Measurements from ENCODE around the gene KCNQ2.

Gene KCNQ2

DNA sequence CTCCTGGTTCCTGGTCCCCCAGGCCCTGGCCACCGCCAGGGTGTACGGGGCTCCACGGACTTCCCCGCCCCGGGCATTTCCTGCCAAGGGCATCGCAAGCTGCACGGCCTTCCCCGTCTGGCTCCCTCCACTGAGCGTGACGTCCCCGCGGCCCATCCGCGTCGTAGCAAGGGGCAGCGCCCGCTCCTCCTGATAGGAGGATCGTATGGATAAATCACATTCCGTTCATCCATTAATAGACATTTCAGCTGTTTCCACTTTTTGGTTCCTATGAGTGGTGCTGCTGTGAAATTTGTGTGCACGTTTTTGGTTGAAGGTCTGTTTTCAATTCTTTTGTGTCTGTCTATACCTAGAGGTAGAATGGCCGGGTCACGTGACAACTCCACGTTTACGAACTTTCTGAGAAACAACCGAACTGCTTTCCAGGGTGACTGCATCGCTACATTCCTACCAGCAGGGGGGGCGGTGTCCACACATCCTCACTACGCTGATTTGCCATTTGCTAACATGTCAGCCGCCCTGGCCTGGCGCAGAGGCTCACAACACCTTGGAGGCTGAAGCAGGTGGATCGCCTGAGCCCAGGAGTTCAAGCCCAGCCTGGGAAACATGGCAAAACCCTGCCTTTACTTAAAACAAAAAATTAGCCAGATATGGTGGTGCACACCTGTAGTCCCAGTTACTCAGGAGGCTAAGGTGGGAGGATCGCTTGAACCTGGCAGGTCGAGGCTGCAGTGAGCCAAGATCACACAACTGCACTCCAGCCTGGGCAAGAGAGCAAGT is 37.7 kb downstream of the KCNQ2 start:
- Histone ChIP-seq H3K9me3 (ENCODE audit: low read depth, low read length) (no peaks in the 10 kb centered on the region), H3K27ac (no peak overlapping the region), H3K4me3 (peak overlapping the region; percentile 9; the same call in 1 of the 2 replicates), H3K36me3 (ENCODE audit: insufficient read depth, low read length) (no peaks in the 10 kb centered on the region), H3K9ac (ENCODE audit: insufficient read length) (no peak overlapping the region)
- DNase-seq (ENCODE audit: low read depth, low spot score) = peak; percentile 30
- TF ChIP-seq POLR2AphosphoS5 (IDR thresholded peaks at IDR 0.05; ENCODE audit: borderline replicate concordance, low read depth, low read length) (no peak), FOXP2 (optimal IDR thresholded peaks at IDR 0.05; ENCODE audit: control extremely low read depth, extremely low read length, insufficient read depth) (no peak), EZH2 (IDR thresholded peaks at IDR 0.05) (no peak)

DNA sequence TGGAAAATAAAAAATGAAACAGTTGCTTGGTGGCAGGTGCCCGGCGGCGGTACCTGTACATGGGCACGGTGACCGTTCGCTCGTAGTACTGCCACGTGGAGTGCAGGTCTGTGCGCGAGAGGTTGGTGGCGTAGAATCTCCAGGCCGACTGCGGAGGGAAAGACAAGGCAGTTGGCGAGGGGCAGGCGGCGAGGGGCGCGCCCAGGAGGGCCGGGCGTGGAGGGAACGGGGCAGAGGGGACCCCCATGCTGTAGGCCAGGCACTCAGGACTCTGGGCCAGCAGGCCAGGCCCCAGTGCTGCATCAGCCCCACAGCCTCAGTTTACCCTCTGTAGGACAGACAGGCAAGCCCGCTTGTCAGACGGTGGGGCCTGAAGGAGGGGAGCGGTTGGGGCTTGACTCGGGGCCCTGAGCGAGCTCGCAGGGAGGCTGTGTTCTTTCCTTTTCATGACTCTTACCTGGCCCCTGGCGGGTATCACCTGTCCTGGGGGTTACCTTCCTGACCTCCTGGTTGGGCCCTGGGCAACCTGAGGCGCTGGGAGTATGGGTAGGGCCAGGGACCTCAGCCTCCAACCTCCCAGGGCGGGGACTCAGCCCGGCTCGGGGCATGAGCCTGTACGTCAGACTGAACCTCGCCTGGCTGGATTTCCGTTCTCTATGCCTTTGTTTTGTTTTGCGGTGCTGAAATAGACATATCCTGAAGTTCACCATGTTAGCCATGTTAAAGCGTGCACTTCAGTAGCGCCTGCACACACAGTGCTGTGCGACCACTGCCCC is 38.5 kb downstream of the KCNQ2 start:
- H3K27ac ChIP-seq = no peak overlapping the region
- H3K9ac ChIP-seq (ENCODE audit: insufficient read length) = no peak overlapping the region
- no peak overlapping the region for H3K4me3 ChIP-seq
- H3K9me3 ChIP-seq (ENCODE audit: low read depth, low read length) = no peaks in the 10 kb centered on the region
- no peak for DNase-seq (ENCODE audit: low read depth, low spot score)
- H3K36me3 ChIP-seq (ENCODE audit: insufficient read depth, low read length) = no peaks in the 10 kb centered on the region
- TF ChIP-seq FOXP2 (optimal IDR thresholded peaks at IDR 0.05; ENCODE audit: control extremely low read depth, extremely low read length, insufficient read depth) (no peak), POLR2AphosphoS5 (IDR thresholded peaks at IDR 0.05; ENCODE audit: borderline replicate concordance, low read depth, low read length) (no peak)

DNA sequence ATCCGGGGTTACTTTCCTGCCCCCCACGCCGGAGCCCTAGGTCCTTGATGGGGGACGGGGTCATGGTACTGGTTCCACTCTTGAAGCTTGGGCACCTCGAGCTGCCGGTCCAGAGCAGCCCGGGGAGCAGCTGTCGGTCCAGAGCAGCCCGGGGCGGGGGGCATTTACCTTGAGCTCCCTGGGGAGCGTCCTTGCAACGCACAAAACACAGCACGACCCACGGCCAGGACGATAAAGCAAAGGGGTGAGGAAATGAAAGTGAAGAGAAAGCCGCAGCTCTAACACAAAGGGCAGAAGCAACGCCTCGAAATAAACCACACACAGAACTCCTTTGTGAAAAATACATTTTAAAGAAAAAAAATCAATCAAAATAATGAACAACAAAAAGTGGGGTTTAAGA is 39.1 kb downstream of the KCNQ2 start:
- Histone ChIP-seq H3K4me3 (no peak overlapping the region), H3K27ac (no peak overlapping the region), H3K9me3 (ENCODE audit: low read depth, low read length) (no peaks in the 10 kb centered on the region), H3K9ac (ENCODE audit: insufficient read length) (no peak overlapping the region), H3K36me3 (ENCODE audit: insufficient read depth, low read length) (no peaks in the 10 kb centered on the region)
- DNase-seq (ENCODE audit: low read depth, low spot score) = no peak
- TF ChIP-seq FOXP2 (optimal IDR thresholded peaks at IDR 0.05; ENCODE audit: control extremely low read depth, extremely low read length, insufficient read depth) (no peak), POLR2AphosphoS5 (IDR thresholded peaks at IDR 0.05; ENCODE audit: borderline replicate concordance, low read depth, low read length) (no peak), EZH2 (IDR thresholded peaks at IDR 0.05) (no peak)

DNA sequence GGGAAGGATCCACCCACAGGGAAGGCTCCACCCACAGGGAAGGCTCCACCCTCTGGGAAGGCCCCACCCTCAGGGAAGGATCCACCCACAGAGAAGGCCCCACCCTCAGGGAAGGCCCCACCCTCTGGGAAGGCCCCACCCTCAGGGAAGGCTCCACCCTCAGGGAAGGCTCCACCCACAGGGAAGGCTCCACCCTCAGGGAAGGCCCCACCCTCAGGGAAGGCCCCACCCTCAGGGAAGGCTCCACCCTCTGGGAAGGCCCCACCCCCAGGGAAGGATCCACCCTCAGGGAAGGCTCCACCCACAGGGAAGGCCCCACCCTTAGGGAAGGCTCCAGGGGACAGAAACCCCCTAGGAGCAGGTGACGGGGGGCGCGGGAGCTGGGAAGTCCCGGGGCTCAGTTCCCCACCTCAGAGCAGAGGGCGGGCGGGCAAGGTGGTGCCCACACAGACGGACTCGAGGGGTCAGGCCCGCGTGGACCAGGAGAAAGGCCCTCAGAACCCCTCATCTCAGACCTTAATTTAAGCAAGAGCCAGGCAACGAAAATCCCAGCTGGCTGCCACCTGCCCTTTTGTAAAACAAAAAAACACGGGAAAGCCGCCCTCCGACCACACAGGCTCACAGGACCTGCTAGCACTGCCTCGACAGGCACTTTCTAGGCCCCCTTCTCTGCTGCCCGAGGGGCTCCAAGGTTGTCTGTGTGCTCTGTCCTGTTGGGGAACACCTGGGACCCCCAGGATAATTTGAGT is 39.7 kb downstream of the KCNQ2 start:
- no peak overlapping the region for H3K4me3 ChIP-seq
- no peak for DNase-seq (ENCODE audit: low read depth, low spot score)
- no peak for TF ChIP-seq POLR2AphosphoS5 (IDR thresholded peaks at IDR 0.05; ENCODE audit: borderline replicate concordance, low read depth, low read length)
- TF ChIP-seq FOXP2 (optimal IDR thresholded peaks at IDR 0.05; ENCODE audit: control extremely low read depth, extremely low read length, insufficient read depth) = no peak
- no peak for TF ChIP-seq EZH2 (IDR thresholded peaks at IDR 0.05)
- H3K36me3 ChIP-seq (ENCODE audit: insufficient read depth, low read length) = no peaks in the 10 kb centered on the region
- no peaks in the 10 kb centered on the region for H3K9me3 ChIP-seq (ENCODE audit: low read depth, low read length)
- H3K27ac ChIP-seq = no peak overlapping the region
- no peak overlapping the region for H3K9ac ChIP-seq (ENCODE audit: insufficient read length)

DNA sequence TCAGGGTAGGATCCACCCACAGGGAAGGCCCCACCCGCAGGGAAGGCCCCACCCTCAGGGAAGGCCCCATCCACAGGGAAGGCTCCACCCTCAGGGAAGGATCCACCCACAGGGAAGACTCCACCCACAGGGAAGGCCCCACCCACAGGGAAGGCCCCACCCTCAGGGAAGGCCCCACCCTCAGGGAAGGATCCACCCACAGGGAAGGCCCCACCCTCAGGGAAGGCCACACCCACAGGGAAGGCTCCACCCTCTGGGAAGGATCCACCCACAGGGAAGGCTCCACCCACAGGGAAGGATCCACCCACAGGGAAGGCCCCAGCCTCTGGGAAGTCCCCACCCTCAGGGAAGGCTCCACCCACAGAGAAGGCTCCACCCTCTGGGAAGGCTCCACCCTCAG is 40.5 kb downstream of the KCNQ2 start:
- Histone ChIP-seq H3K36me3 (ENCODE audit: insufficient read depth, low read length) (no peaks in the 10 kb centered on the region), H3K9me3 (ENCODE audit: low read depth, low read length) (no peaks in the 10 kb centered on the region), H3K4me3 (no peak overlapping the region), H3K27ac (no peak overlapping the region), H3K9ac (ENCODE audit: insufficient read length) (no peak overlapping the region)
- DNase-seq (ENCODE audit: low read depth, low spot score) = no peak
- TF ChIP-seq POLR2AphosphoS5 (IDR thresholded peaks at IDR 0.05; ENCODE audit: borderline replicate concordance, low read depth, low read length) = no peak
- no peak for TF ChIP-seq EZH2 (IDR thresholded peaks at IDR 0.05)
- TF ChIP-seq FOXP2 (optimal IDR thresholded peaks at IDR 0.05; ENCODE audit: control extremely low read depth, extremely low read length, insufficient read depth) = no peak

DNA sequence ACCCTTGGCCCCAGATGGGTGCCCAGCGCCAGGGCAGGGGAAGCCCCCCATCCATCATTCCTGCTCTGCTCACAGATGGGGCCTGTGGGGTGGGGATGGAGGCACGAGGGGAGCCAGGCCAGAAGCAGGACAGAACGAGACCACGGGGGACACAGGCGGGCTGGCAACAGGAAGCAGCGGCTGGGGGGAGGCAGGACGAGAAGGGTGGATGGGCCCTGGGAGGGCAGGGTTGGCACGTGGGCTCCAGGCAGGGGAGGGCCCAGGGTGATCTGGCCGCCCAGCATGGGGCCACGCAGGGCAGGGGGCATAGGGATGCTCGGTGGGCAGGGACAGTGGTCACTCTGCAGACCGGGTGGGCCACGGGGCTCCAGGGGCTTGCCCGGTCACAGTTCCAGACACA is 41.6 kb downstream of the KCNQ2 start:
- Histone ChIP-seq H3K9ac (ENCODE audit: insufficient read length) (no peak overlapping the region), H3K4me3 (no peak overlapping the region), H3K36me3 (ENCODE audit: insufficient read depth, low read length) (no peaks in the 10 kb centered on the region), H3K27ac (no peak overlapping the region), H3K9me3 (ENCODE audit: low read depth, low read length) (no peaks in the 10 kb centered on the region)
- no peak for DNase-seq (ENCODE audit: low read depth, low spot score)
- TF ChIP-seq POLR2AphosphoS5 (IDR thresholded peaks at IDR 0.05; ENCODE audit: borderline replicate concordance, low read depth, low read length) (no peak), FOXP2 (optimal IDR thresholded peaks at IDR 0.05; ENCODE audit: control extremely low read depth, extremely low read length, insufficient read depth) (no peak), EZH2 (IDR thresholded peaks at IDR 0.05) (no peak)

DNA sequence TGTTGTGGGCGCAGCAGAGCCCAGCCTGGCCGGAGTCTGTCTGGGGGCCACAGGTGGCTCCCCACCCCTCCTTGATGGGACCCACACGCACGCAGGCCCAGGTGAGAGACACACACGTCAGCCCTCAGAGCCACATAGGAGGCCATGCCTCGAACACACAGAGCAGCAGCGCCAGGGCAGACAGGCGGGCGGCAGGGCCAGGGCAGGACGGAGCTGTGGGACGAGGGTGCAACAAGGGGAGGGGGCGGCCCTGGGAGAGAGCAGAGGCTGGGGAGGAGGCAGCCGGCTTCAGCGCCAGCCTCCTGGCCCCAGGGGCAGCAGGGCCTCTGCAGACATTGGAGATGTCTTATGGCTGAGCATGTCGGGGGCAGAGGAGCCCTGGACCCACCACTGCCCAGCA is 42.5 kb downstream of the KCNQ2 start:
- Histone ChIP-seq H3K27ac (no peak overlapping the region), H3K9ac (ENCODE audit: insufficient read length) (no peak overlapping the region), H3K36me3 (ENCODE audit: insufficient read depth, low read length) (no peaks in the 10 kb centered on the region), H3K9me3 (ENCODE audit: low read depth, low read length) (no peaks in the 10 kb centered on the region), H3K4me3 (no peak overlapping the region)
- no peak for DNase-seq (ENCODE audit: low read depth, low spot score)
- no peak for TF ChIP-seq FOXP2 (optimal IDR thresholded peaks at IDR 0.05; ENCODE audit: control extremely low read depth, extremely low read length, insufficient read depth)
- TF ChIP-seq EZH2 (IDR thresholded peaks at IDR 0.05) = no peak
- no peak for TF ChIP-seq POLR2AphosphoS5 (IDR thresholded peaks at IDR 0.05; ENCODE audit: borderline replicate concordance, low read depth, low read length)
